GM19025 (cell line): Measurements from ENCODE around the gene EVX1.

Experiments
- ATAC-seq: cut with Tn5 transposase; IDR thresholded peaks from one replicate; pipeline ENCODE4 v1.9.1; 2021; ENCODE audit warnings: mild to moderate bottlenecking, low read depth, moderate library complexity; ENCODE audit not compliant: unreplicated experiment

The EVX1 gene

DNA sequence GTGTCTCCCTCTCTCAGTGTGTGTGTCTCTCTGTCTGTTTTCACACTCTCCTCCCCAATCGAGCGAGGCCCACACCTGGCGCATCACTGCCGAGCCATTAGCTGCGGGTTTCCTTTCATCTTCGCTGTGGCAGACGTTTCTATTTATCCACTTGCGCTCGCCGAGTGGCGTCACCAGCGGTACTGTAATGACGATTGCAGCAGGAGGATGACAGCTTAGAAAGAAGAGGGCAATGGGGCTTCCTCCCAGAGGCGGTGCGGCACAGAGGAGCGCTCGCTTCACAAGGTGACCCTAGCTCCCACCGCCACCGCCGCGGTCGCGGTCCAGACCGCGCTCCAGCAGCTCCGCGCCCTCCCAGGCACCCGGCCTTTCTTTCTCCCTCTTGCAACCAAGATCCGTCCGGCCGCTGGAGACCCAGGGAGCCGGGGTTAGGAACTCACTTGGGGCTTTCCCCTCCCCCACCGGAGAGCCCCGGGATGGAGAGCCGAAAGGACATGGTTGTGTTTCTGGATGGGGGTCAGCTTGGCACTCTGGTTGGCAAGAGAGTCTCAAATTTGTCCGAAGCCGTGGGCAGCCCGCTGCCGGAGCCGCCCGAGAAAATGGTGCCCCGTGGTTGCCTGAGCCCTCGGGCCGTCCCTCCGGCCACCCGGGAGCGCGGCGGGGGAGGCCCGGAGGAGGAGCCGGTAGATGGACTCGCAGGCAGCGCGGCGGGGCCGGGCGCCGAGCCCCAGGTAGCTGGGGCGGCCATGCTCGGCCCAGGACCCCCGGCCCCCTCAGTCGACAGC is at the start of gene EVX1:
Gene EVX1 (plus strand): TSS at position 248 of the 785 bp plus-strand sequence. CDS start 229 bp downstream, at position 477.
- no peak for ATAC-seq

DNA sequence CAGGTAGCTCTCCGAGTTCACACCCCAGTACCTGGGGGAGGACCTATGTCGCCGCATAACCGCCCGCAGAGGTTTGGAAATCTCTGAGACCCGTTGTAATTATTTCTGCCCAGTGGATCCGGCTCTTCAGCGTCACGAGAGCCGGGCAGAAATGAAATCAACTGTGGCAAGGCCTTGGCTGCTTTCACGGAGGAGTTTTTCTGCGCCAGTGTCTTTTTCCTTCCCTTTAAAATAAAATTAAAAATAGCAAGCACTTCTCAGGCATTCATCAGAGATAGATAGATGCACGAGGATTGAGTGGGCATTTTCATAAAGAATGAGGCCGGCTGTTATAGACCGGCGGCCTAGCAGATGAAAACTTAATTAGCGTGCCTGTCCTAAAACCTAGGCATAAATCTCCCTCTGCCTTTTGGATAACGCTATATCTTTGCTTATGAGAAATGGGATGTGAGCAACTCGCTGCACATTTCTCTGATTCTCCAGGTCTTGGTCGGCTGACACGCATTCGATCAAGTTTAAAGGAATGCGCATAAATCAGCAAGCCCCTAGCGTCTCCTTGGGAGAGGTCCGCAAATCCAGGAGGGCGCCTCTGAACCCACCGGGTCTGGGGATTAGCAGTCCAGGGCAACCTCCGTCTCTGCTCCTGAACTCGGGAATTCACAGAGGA is 49.1 kb upstream of the EVX1 start:
- no peak for ATAC-seq

DNA sequence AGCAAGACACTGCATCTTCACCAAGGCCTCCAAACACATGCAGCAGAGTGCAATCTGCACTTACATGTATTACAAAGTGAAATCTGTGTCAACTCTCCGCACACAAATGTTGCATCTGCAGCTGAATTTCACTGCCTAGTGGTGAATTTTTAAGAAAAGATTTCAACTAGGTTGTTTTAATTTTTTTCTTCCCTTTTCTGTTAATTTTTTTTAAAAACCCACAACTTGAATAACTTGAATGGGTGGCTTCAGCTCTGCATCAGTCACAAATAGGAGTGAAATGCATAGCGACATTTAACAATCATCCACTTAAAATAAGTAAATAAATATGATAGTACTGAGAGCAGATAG is 48.6 kb upstream of the EVX1 start:
- no peak for ATAC-seq

DNA sequence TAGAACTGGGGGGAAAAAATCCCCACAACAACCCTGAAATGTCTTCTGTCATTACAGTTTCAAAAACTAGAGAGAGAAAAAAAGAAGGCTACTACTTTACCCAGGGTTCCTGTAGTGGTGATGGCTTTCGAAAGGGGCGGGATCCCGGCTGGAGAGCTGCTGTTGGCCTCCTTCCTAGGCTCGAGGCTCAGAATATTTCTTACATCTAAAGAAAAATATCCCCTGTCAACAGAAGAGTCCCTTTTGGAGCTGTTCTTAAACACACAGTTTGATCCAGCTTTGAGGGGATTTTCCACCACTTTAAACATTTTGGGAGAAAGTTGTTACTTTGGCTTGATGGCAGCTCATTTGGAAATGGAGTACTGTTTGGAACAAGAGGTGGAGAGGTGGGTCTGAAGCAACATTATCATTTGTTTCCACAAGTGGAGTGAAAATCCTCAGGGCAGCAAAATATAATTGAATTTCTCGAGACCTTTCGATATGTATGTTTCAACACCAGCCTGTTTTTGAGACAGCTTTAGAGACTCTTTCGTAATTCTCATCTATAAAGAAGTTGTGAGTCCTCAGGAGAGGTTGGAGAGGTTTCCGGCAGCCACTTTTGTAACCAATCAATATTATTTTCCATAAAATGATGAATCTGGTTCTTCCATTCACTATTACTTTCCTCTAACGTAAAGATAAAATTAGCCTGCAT is 47.8 kb upstream of the EVX1 start:
- no peak for ATAC-seq

DNA sequence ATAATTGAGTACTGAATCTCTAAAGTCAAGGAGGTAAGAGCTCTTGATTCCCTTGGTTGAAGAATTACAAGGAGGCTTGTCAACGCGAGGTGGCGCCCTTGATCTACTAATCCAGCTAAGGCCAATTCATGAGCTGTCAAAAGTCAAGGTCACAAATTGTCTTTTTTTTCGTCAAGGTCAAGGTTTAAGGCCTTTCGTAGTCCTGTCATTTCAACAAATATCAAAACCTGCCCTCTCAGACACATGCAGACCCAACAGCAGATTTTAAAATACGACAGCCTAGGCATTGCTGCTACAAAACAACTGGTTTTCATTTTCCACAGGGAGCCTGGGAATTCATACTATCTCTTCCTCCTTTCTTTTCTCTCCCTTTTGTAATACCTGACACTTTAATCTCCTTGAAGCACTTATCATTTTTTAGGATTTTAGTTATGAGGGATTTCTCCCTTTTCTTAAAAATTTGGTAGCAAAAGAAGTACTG is 46.3 kb upstream of the EVX1 start:
- no peak for ATAC-seq

DNA sequence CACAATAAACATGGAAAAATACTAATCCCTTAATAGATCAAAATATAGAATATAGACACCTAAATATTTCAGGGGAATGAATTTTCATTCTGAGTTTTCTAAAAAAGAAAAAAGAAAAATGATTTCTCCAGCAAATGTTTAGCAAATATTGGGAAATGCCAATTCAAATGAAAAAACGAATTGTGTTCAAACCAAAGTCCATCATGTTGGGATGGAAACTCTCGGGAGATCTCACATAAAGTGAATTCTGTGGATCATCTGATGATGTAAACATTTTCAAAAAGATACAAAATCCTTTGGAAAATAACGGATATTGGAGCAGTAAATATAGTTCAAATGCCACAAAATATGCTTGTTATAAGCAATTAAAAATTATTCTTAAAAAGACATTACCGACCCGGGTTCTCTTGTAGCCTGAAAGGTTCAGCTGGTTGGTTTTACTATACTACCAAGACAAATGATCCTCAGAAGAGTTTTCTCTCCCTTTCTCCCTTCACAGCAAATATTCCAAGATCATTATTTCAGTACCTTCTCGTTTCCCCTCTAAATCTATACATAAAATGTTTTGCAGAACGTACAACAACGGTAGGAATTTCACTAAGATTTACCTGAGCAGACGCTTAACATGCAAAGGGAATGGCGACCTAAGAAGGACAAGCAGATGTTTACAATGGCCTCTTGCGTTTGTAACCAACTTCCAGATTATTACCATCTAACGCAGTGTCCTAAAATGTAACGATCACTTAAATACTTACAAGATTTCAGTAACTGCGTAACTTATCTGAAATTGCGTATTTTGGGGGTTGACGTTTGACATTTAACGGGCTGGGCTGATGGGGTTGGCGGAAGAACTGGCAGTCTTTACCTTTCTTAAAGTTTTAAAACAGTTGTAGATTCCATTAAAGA is 45.2 kb upstream of the EVX1 start:
- ATAC-seq, result no peak

DNA sequence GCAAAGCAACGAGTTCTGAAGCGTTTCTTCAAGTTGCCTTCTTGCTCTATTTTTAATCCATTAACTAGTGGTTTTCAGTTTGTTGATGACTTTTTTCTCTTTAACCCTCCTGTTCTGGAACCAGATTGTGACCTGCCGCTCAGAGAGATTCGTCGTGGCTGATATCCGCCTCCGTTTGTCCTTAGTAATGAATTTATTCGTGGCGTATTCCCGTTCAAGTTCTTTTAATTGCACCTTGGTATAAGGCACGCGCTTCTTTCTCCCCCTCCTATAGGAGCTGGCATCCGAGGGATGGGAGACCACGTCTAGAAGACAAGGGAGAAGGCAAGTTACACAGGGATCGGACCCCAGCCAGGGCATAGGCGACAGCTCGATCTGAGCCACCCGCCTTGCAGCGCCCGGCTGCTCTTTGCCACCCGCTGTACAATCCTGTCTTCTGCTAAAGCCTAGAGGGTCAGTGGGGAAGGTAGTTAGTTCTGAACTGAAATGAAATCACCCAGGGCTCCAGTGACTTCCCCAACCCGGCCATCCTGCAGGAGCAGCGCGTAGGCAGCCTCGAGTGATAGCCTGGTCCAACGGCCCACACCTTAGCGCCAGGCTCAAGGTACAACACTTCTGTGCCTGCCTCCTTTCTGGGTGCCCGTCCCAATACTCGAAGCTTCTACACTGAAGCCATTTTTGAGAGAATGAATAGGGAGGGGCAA is 44.3 kb upstream of the EVX1 start:
- ATAC-seq, result no peak

DNA sequence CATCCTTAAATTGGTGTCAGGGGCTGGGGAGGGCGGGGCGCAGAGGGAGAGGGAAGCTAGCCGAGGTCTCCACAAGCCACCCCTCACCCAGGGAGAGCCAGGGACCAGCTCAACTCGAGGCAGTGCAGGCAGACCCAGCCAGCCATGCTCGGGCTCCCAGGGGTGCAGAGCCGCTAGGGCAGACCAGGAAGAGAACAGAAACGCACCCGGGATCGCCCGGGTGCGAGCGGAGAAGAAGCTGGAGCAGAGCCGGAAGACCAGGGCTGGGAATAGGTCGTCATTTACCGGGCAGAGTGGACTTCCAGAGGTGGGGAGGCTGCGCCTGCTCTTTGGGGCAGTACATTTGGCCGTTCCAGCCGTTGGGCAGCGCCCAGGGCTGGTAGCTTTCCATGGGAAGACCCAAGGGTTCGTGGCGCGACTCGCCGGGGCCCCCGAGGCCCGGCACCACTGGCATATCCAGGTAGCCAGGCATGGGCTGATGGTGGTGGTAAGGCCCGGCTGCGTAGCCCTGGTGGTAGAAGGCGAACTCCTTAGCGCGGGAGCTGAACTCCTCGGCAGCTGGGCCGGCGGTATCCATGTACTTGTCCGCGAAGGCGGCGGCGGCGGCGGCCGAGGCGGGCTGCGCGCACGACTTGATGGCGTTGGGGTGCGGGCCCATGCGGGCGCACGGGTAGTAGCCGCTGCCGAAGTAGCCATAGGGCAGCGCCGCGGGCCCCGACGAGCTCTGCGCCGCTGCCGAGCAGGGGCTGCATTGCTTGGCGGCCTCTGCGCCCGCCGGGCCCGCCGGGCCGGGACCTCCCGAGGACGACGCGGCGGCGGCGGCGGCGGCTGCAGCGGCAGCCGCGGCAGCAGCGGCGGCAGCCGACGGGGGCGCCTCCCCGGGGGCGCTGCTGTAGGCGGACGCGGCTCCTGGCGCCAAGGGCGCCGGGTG is 43.5 kb upstream of the EVX1 start:
- peak; percentile 16 for ATAC-seq

DNA sequence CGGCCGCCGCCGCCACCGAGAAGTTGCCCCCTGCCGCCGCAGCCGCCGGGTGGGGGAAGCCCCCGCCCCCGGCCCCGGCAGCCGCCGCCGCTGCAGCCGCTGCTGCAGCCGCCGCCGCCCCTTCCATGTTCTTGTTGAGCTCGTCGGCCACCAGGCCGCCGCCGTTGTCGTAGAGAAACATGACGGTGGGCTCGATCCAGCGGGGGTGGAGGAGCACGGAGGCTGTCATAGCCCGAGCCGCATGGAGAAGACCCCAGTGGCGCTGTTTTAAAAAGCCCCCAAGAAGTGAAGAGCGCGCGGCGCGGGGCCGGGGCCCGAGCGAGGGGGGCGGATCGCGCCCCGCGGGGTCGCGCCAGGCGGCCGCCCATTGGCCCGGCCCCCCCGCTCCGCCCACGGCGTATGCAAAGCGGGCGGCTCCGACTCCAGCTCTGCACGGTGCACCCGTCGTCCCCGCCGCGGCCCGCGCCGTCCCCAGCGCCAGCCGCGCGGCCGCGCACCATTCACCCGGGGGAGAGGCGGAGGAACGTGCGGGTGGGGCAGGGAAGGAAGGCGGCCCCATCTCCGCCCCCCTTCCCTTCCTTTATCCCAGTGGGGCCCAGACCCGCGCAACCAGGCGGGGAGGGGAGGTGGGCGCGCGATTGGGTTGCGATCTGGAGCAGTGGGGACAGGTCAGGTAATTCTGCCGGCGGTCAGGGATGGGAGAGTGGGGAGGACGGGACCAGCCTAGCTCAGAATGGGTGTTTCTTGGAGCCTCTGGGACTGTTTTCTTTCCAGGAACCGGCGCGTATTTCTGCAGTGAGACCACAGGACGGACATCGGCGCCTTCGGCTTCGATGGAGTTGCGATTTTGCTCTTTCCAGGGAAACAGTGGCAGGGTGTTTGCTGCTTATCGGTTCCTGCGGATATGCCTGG is 42.5 kb upstream of the EVX1 start, which contains the start of gene HOXA13:
Gene HOXA13 (minus strand): TSS at position 243 of the 912 bp plus-strand sequence. CDS start 14 bp downstream, at position 229.
- peak; percentile 77 for ATAC-seq

DNA sequence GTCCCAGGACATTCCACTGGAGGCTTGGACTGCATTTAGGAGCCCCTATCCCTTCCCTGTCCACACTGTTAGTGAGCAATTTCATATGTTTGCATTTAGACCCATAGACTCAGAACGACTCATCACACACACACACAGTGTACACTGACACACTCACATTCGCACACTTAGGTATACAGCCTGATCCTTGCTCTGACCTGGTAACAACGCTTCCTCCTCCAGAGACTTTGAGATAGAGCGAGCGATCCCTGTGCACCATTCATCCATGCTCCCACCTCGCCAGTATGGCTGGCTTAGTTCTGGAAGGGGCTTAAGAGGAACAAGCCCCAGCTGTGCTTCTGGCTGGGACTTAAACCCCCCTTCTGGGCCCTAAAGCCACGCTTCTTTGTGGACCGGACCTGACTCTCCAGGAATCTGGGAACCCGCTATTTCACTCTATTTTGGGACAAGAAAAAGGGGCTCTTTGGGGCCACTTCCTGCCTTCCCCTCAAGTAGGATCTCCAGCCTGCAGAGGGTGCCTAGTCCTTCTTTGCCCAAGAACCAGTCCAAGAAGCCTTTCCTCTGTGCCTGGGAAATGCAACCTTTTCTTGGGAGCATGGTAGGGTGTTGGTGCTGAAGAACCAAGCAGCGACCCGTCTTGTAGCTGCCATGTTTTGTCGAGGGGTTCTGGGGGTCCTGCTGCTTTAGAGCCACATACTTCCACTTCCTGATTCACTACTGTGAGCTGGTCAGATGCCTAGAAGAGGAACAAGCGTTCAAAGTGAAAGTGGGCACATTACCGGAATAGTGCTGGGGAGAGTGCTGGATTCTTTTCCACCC is 41.6 kb upstream of the EVX1 start:
- ATAC-seq, result no peak

DNA sequence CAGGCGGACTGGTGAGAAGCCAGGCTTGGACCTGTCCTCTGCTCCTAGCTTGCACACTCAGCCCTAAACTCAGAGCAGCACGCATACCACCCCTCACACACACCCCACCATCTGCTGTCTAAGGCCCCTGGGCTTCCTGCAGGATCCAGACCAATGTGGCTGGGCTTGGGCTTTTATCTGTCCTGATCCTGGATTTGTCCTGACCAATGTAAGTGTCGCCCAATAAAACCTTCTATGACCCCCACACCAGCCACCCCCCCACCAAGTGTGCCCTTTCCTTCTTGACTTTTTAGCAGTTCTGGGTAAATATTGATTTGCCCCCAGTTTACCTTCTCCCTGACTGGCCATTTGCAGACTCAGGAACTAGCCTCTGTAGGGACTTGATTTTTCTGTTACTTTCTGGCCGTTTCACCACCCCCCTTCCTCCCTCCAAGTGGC is 41.0 kb upstream of the EVX1 start:
- ATAC-seq, result no peak

DNA sequence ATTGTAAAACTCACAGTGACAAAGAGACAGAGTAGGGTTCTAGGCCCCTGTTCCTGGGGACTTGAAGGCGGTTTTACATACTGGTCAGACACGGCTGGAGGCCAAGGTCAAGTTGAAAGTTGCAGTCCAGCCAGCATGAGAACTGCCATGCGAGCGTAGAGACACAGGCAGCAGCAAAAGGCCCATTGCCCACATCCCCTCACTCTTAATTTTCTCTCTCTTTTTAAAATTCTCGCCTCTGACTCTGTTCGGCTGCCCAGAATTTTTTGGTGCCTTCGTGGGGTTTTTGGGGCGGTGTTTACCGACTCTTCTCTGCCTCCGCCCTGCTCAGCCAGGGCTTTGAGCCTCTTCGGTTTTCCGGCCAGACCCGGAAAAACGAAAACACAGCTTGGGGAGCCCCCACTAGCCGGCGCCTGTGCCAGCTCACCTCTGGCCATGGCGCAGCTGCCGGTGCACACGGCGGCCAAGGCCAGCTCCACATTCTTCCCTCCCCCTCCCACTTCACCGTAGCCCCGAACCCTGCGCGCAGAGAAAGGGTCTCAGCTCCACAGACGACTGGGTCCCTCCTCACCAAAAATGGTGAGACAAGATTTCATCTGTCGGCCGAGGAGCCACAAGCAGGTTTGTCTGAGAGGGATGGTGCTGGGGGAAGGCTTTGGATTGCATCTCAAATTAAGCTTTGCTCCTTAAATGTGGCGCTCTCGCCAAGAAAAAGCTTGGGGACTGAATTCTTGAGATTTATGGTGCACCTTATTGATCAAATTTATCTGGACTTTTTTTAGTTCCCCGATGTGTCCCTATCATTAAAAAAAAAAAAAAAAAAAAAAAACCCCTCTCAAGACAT is 40.4 kb upstream of the EVX1 start:
- ATAC-seq, result no peak

DNA sequence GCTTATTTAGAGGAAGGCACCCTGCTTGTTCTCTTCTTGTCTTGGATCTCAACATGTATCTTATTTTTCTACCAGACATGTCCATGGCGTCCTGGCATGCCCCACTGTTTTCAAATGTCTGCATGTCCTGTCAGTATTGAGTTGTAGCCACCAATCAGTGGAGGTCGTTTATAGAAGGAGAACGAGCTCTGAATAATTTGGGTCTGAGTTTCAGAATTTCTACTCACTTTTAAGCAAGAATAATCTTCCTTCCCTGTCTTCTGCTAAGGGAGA is 39.8 kb upstream of the EVX1 start:
- ATAC-seq, result no peak

DNA sequence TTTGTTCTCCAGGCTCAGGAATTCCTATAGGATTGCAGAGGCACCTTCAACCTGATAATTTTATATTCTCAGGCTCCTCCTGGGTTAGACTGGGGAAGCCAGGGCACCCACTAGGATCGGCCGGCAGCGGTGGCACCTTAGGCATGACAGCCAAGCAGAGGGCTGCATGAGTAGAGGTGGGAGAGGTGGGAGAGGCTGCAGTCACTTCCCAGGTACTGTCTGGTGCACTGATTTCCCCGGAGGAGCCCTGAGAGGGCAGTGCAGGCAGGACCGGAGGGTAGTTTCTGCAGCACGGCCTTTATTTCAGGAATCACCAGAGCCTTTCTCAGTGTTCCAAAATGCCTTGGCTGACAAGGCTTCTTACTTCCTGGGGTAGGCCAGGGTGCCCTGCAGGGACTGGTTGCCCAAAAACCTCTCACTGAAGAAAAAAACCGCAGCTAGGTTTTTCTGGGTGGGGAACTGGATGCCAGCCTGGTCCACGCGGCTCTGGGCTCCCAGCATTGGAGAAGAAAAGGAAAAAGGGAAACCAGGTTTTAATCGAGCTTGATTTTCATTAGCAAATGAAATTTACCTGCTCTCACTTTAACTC is 39.1 kb upstream of the EVX1 start:
- ATAC-seq, result no peak

DNA sequence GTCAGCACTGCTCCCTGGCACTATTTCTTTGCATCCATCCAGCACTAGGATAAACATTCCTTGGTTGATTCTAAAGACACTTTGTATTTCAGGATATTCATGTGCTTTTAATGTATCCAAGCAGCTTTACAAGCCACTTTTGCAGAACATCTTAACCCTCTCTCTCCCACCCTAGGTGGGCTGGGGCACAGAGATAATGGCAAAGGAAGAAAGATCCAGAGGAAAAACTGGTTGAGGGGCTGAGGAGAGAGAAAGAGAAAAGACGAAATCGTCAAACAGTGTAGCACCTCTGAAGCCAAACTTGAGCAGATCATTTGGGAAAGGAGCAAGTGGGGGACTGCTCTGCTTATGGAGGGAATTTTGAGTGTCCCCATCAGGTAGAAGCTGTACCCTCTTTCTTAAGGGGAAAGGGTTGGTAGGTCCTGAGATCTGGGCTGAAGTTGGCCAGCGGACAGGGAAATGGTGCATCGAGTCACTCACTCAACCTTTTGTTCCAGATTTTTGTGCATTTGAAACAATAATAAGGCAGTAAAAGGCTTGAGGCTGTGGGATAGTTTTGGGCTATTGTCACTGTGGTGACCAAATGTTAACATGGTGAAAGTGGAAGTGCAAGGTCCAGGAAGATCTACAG is 38.5 kb upstream of the EVX1 start:
- no peak for ATAC-seq
